HepG2 (cell line): ENCODE data around the gene PSMA3. TPM values are rescaled to one million over a fixed set of nuclear protein-coding genes. Genes with fewer than 3 reads are reported as not detected.

Experiments
- AGO1 ChIP-seq: fragments of 200-400 bp; formaldehyde crosslinking; IDR thresholded peaks from 2 replicates; pipeline ENCODE4 v1.6.1; 2017; ENCODE audit warnings: mild to moderate bottlenecking, low read depth, low read length, moderate library complexity; ENCODE audit not compliant: poor library complexity, severe bottlenecking
- CEBPG ChIP-seq: IDR thresholded peaks from 2 replicates; pipeline ENCODE4 v1.6.1; 2016
- MAFK ChIP-seq, 2 experiments: IDR thresholded peaks in 1 of 2; conservative IDR thresholded peaks in 1 of 2; 2 replicates each; pipeline ENCODE4 v1.6.1; 2011; ENCODE audit warnings: improper control_type of control experiment in 2 of 2, low read length in 2 of 2
- NCOA1 ChIP-seq: sonication (generic); formaldehyde crosslinking; IDR thresholded peaks from 2 replicates; pipeline ENCODE4 v1.9.0; 2021; ENCODE audit warnings: missing genetic modification reagents
- NFATC3 ChIP-seq: sonication (generic); formaldehyde crosslinking; IDR thresholded peaks from 2 replicates; pipeline ENCODE4 v1.5.1; 2020; ENCODE audit warnings: mild to moderate bottlenecking, missing genetic modification reagents
- PHF8 ChIP-seq: sonication (generic); formaldehyde crosslinking; IDR thresholded peaks from 2 replicates; pipeline ENCODE4 v1.5.0; 2020; ENCODE audit warnings: missing genetic modification reagents
- REPIN1 ChIP-seq: sonication (generic); formaldehyde crosslinking; IDR thresholded peaks from 2 replicates; pipeline ENCODE4 v1.8.0; 2022; ENCODE audit warnings: missing genetic modification reagents, low read depth, mild to moderate bottlenecking, borderline replicate concordance
- SAFB2 ChIP-seq: sonication (generic); formaldehyde crosslinking; IDR thresholded peaks from 2 replicates; pipeline ENCODE4 v1.5.1; 2020; ENCODE audit warnings: missing genetic modification reagents, low read depth, mild to moderate bottlenecking, borderline replicate concordance
- SALL1 ChIP-seq: sonication (generic); formaldehyde crosslinking; IDR thresholded peaks from 2 replicates; pipeline ENCODE4 v1.8.0; 2022; ENCODE audit warnings: mild to moderate bottlenecking, missing genetic modification reagents
- SCMH1 ChIP-seq: sonication (generic); formaldehyde crosslinking; IDR thresholded peaks from 2 replicates; pipeline ENCODE4 v1.9.0; 2021; ENCODE audit warnings: missing genetic modification reagents, mild to moderate bottlenecking, borderline replicate concordance
- SPEN ChIP-seq: sonication (generic); formaldehyde crosslinking; IDR thresholded peaks from 2 replicates; pipeline ENCODE4 v1.5.1; 2020; ENCODE audit warnings: low read depth, mild to moderate bottlenecking, missing genetic modification reagents
- TCF7 ChIP-seq: sonication (generic); IDR thresholded peaks from 2 replicates; pipeline ENCODE4 v1.6.1; 2016; ENCODE audit warnings: antibody characterized with exemption, low read depth
- ZBTB14 ChIP-seq: sonication (generic); formaldehyde crosslinking; IDR thresholded peaks from 2 replicates; pipeline ENCODE4 v1.4.0; 2020; ENCODE audit warnings: missing genetic modification reagents
- ZFP36L2 ChIP-seq: sonication (generic); formaldehyde crosslinking; IDR thresholded peaks from 2 replicates; pipeline ENCODE4 v1.4.0; 2020; ENCODE audit warnings: missing genetic modification reagents
- ZFX ChIP-seq: sonication (generic); formaldehyde crosslinking; IDR thresholded peaks from 2 replicates; pipeline ENCODE4 v1.4.0; 2020; ENCODE audit warnings: mild to moderate bottlenecking, low read depth, missing genetic modification reagents, moderate library complexity
- ZNF660 ChIP-seq: sonication (generic); formaldehyde crosslinking; IDR thresholded peaks from 2 replicates; pipeline ENCODE4 v1.5.1; 2020; ENCODE audit warnings: mild to moderate bottlenecking, low read depth, missing genetic modification reagents, borderline replicate concordance
- polyA plus RNA-seq, 8 experiments: library from polyadenylated mRNA; depleted of rRNA in 3 of 8; stranded (reverse) in 7 of 8; unstranded in 1 of 8; fragments of >200 nt; fragmentation: Illumina TruSeq in 4 of 8; extraction: Trizol in 4 of 8; gene quantifications; 2 replicates each; pipeline versions ENCODE4 v1.2.1 to v1.2.3, GENCODE V29; 2011 to 2016; ENCODE audit warnings: low read depth in 4 of 8, missing spikeins in 1 of 8, mixed read lengths in 1 of 8; ENCODE audit not compliant: insufficient read depth in 1 of 8
- total RNA-seq, 5 experiments: library from RNA; depleted of rRNA; stranded (reverse); fragments of >200 nt; fragmentation: Illumina TruSeq; extraction: Trizol; gene quantifications; 2 replicates each; pipeline ENCODE4 v1.2.3, GENCODE V29; 2016; ENCODE audit warnings: low read depth in 1 of 5
- TF ChIP-seq, protein P1 (sequence below), 2 experiments: fragments of 450-650 bp in 1 of 2; sonication (generic) in 1 of 2; formaldehyde crosslinking in 1 of 2; IDR thresholded peaks; 2 replicates each; pipeline versions ENCODE4 v1.6.1 to v1.8.0; 2016 to 2022; ENCODE audit warnings: antibody characterized with exemption in 1 of 2, mild to moderate bottlenecking in 1 of 2, missing genetic modification reagents in 1 of 2

PSMA3 gene
- total and polyA plus RNA-seq, 2 of the 13 experiments (the other 11 are each of a cell fraction or from before 2014, with no cell fraction given) = 232 to 275 TPM

GRCh38 chr14:58297762-58298476, 53.3 kb downstream of the PSMA3 start (continued):
- TF ChIP-seq TCF7 = no peak
- no peak for TF ChIP-seq REPIN1 (CRISPR knock-in tag)
- TF ChIP-seq AGO1 = no peak
- TF ChIP-seq SCMH1 (CRISPR knock-in tag) = no peak
- no peak for TF ChIP-seq NCOA1
- no peak for TF ChIP-seq ZNF660 (CRISPR knock-in tag)
- TF ChIP-seq ZFX (CRISPR knock-in tag) = peak; percentile 65
- TF ChIP-seq SPEN (CRISPR knock-in tag) = peak; percentile 75; the same call in 1 of the 2 replicates
- no peak for TF ChIP-seq ZBTB14 (CRISPR knock-in tag)
- TF ChIP-seq, protein P1, sequence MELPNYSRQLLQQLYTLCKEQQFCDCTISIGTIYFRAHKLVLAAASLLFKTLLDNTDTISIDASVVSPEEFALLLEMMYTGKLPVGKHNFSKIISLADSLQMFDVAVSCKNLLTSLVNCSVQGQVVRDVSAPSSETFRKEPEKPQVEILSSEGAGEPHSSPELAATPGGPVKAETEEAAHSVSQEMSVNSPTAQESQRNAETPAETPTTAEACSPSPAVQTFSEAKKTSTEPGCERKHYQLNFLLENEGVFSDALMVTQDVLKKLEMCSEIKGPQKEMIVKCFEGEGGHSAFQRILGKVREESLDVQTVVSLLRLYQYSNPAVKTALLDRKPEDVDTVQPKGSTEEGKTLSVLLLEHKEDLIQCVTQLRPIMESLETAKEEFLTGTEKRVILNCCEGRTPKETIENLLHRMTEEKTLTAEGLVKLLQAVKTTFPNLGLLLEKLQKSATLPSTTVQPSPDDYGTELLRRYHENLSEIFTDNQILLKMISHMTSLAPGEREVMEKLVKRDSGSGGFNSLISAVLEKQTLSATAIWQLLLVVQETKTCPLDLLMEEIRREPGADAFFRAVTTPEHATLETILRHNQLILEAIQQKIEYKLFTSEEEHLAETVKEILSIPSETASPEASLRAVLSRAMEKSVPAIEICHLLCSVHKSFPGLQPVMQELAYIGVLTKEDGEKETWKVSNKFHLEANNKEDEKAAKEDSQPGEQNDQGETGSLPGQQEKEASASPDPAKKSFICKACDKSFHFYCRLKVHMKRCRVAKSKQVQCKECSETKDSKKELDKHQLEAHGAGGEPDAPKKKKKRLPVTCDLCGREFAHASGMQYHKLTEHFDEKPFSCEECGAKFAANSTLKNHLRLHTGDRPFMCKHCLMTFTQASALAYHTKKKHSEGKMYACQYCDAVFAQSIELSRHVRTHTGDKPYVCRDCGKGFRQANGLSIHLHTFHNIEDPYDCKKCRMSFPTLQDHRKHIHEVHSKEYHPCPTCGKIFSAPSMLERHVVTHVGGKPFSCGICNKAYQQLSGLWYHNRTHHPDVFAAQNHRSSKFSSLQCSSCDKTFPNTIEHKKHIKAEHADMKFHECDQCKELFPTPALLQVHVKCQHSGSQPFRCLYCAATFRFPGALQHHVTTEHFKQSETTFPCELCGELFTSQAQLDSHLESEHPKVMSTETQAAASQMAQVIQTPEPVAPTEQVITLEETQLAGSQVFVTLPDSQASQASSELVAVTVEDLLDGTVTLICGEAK (IDR thresholded peaks at IDR 0.05) = no peak
- TF ChIP-seq, protein P1 (CRISPR knock-in tag; IDR thresholded peaks at IDR 0.05) = 0 out of 2 replicates have a peak, but pooled peaks have one; percentile 52
- TF ChIP-seq SALL1 (CRISPR knock-in tag) = peak; percentile 65
- peak; percentile 53; the same call in 1 of the 2 replicates for TF ChIP-seq SAFB2 (CRISPR knock-in tag)
- TF ChIP-seq NFATC3 (CRISPR knock-in tag) = 0 out of 2 replicates have a peak, but pooled peaks have one; percentile 29
- no peak for TF ChIP-seq ZFP36L2 (CRISPR knock-in tag)
- peak; percentile 91 for TF ChIP-seq PHF8 (CRISPR knock-in tag)
- no peak for TF ChIP-seq MAFK (conservative IDR thresholded peaks at IDR 0.05 in 1 of 2, IDR thresholded peaks at IDR 0.05 in 1 of 2; ENCODE audit: low read length in 2 of 2)
- peak; percentile 42 for TF ChIP-seq CEBPG (CRISPR knock-in tag)
